IPS-18c (cell line): ENCODE results near the gene GARIN3.

ENCODE experiments used
- H3K4me3 ChIP-seq: 2 replicates; pipeline ENCODE4 v1.7.0; 2013; ENCODE audit warnings: low read depth, mild to moderate bottlenecking, low read length, moderate library complexity; ENCODE audit not compliant: insufficient read depth
- H3K9me3 ChIP-seq: one replicate; pipeline ENCODE4 v1.6.1; 2013; ENCODE audit warnings: mild to moderate bottlenecking, low read length, moderate library complexity; ENCODE audit not compliant: control insufficient read depth, insufficient read depth

Gene GARIN3

DNA sequence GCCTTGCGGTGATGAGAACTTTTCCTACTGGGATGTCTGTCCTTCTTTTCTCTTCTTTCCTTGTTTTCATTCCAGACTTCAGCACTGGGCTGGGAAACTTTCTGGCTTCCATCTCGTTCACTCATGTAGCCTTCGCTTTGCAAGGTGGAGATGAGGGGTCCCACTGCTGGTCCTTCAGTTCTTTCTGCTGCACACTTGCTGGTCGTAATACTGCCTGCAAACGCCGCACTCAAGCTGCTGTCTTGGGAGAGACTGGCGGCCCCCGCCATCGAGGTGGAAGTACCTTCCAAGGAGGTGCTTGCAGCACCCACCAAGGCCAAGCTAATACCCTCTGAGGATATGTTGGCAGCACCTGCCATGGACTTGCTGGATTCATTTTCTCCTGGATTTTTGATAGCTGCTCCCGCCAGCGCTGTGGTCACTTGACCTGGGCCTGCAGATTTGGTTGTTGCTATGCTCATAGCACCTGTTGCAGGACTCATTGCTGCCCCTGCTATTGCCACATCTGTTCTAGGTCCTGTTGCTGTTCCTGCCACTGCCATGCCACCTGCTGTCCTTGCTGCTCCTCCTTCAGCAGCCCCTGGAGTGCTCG is 3.0 kb downstream of the GARIN3 start:
- Histone ChIP-seq H3K4me3 (no peak overlapping the region), H3K9me3 (no peaks in the 10 kb centered on the region)

DNA sequence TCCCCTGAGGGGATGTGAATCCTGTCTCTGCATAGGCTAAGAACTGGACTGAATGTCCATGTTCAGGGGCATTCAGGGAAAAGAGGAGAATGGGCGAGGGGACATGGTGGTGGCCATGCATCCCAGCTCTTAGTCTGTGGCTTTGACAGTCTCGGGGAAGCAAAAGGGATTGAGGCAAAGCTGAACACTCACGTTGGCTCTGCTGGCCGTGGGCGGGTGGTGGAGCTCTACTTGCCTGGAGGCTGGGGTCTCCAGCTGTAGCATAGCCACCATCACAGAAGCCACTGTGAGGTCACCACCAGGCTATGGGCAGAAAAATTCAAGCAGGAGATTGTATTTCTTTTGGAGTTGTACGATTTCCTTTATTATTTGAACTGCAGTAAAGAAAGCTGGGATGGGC is 4.1 kb downstream of the GARIN3 start:
- H3K4me3 ChIP-seq = no peak overlapping the region
- H3K9me3 ChIP-seq = no peaks in the 10 kb centered on the region

DNA sequence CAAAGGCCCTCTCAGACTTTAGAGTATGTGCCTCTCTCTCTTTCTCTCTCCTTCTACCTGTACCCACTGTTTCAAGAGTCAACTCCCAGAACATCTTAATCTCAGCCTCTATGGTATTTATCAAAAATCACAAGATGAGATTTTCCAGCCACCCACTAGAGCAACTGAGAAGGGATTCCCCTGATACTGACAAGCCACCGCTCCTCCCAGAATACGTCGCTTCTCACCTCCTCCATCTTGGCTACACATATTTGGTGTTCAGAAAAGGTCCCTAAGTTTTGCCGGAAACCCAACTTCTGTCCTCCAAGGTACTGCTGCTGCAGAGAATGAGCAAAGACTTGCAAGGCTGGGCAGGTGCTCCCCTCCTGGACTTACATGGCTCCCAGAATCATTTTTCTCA is 6.1 kb downstream of the GARIN3 start:
- Histone ChIP-seq H3K9me3 (no peaks in the 10 kb centered on the region), H3K4me3 (no peak overlapping the region)

DNA sequence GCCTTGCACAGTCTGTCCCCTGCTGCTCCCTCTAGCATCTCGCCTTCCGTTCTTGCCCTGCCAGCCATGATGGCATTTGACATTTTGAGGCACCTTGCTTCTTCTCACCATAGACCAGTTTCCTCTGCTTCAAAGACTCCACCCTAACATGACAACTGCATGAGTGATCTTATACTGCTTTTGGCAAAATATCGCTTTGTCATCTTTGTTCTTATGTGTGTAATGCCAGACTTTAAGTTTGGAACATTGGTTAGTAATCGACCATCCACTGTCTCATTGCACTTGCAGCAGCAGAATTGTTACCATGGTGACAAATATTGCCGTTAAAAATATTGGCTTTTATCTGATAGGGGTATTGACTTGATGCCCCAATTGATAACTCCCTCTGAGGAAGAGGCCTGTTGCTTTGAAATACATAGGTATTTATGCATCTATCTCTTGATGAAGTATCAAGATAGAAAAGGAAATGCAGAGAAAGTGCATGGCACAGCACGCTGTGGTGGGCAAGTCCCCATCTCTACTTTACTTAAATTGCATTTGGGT is 6.8 kb downstream of the GARIN3 start:
- Histone ChIP-seq H3K9me3 (no peaks in the 10 kb centered on the region), H3K4me3 (no peak overlapping the region)

DNA sequence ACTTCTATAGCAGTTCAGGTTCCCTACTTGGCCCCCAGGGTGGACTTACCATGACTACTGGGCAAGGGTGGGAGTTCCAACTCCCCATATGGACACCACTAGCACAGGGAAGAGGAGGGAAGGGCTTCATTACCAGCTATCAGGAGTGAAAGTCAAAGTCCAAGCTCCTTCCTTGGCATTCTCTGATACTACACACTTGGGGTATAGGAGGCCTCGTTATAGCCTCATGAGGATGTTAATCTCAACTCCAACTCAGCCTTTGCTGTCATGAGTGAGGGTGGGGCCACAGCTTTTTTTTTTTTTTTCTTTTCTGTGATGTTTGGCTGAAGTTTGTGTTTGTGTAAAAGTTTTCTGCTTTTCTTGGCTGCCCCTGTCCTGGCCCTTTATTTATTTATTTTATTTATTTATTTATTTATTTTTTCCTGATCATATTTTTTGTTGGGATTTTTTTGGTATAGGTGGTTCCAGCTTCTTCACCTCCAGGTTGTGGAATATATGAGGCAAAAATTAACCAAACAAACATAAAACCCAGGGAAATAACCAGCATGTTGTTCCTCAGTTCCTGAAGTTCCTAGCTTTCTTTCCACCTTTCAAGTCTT is 8.7 kb downstream of the GARIN3 start:
- Histone ChIP-seq H3K4me3 (no peak overlapping the region), H3K9me3 (no peaks in the 10 kb centered on the region)

DNA sequence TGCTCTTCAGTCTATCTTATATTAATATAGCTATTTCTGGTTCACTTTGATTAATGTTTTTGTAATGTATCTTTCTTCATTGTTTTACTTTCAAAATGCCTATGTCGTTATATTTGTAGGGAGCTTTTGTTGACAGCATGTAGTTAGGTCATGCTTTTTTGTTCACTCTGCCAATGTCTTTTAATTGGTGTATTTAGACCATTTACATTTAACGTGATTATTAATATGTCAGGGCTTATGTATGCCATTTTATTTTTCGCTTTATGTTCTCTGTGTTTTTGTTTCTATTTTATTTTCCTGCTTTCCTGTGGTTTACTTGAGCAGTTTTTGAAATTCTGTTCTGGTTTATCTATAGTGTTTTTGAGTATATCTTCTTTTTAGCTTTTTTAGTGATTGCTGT is 10.8 kb downstream of the GARIN3 start:
- H3K4me3 ChIP-seq = no peak overlapping the region

DNA sequence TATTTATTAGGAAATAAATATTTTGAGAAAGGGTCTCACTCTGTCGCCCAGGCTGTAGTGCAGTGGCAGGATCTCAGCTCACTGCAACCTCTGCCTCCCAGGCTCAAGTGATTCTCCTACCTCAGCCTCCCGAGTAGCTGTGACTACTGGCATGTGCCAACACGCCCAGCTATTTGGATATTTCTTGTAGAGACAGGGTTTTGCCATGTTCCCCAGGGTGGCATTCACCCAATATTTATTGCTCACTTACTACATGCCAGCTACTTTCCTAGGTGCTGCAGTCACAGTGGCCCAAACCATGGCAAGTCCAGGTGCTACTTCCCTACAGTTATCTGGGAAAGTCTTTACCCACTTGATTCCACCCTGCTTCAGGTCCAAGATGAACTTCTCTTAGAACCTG is 15.1 kb downstream of the GARIN3 start:
- H3K9me3 ChIP-seq = no peaks in the 10 kb centered on the region
- no peak overlapping the region for H3K4me3 ChIP-seq

More for the DNA sequence above, 10.8 kb downstream of the GARIN3 start:
- H3K9me3 ChIP-seq = no peaks in the 10 kb centered on the region

DNA sequence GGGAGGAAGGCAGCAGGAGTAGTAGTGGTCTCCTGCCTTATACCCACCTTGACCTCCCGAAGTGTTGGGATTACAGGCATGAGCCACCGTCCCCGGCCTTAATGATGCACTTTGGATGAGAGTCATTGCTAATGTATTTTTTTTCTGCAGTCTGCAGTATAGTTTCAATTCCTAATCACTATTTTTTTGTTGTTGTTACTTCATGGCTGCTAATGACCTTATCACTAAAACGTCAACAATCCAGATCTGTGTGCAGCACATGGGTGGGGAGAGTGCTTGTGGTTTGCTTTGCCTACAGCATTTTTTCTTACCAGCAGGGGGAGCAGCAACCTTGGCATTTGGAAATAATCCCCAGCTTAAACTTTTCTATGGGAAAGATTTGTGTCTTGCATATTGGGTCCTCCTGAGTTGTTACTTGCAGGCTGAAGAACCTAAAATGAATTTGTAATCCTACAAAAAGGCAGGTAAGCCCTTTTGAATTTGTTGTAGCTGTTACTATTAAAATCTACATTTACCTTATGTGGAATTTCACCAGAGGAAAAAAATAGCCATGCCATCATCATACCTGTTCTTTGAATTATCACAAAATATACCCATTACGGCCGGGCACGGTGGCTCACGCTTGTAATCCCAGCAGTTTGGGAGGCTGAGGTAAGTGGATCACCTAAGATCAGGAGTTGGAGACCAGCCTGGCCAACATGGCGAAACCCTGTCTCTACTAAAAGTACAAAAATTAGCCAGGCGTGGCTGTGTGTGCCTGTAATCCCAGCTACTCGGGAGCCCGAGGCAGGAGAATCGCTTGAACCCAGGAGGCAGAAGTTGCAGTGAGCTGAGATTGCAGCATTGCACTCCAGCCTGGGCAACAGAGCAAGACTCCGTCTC is 17.1 kb downstream of the GARIN3 start:
- no peaks in the 10 kb centered on the region for H3K9me3 ChIP-seq
- H3K4me3 ChIP-seq = no peak overlapping the region

DNA sequence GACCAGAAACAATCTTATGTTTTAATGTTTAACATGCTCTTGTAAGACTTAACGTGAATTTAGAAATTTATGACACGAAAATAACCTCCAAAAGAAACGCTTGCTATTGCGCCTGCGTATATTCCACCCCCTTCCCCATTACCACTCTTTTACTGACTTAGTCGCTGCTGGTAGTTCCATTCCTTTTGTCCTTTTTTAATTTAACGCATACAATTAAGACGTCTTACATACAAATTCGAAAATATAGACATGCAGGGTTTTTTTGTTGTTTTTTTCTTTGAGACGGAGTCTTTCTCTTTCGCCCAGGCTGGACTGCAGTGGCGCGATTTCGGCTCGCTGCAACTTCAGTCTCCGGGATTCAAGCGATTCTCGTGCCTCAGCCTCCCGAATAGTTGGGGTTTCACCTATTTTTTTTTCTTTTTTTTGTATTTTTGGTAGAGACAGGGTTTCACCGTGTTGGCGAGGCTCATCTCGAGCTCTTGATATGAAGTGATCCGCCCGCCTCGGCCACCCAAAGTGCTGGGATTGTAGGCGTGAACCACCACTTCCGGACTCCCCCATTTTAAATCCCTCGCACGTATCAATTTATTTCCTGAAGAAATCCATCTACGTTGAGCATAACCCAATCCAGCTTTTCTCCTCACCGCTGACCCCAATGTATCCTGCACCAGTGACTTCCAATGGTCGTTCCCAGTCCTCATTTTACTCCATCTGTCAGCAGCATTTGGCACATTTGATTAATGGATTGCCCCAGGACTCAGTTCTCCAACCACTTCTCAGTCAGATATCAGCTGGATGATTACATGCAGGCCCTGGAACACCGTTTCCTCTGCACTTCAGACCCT is 22.7 kb downstream of the GARIN3 start:
- H3K4me3 ChIP-seq = peak overlapping the region; percentile 92; the same call in 1 of the 2 replicates
- no peaks in the 10 kb centered on the region for H3K9me3 ChIP-seq

DNA sequence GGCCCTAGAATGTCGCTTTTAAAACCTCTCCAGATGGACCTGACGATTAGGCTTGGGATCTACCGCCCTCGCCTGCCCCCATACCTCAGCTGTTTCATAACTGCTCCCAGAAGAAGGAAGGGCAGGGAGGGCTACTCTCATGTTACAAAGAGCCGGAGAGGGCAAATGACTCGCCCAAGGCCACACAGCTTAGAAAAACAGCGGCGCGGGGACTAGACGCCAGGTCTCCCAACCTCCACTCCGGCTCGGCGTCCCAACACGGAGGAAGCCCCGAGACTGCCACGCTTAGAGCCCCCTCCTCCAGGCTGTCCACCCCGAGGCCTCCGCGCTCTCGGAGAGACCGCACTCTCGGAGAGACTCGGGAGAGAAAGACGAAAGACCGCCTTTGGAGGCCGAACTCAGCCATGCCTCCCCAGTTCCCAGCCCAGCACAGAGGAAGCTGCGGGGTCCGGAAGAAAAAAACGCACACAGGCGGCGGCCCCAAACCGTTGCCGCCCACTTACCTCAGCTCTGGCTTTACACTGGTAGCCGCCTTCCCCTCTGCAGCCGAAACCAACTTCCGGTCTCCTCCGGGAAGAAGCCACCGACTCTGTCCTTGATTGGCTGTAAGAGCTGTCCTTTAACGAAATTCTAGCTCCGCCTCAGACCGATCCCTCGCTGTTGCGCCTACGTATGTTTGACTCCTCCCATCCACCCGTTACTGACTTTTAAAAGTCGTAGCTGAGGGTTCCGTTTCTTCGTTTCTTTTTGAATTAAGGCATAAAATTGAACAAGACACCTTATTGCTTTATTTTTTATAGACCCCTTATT is 23.5 kb downstream of the GARIN3 start, which contains the start of gene MED7:
Gene MED7, minus strand, starts transcription at position 549 of the 810 bp plus-strand sequence. CDS start 3,434 bp downstream, outside the sequence.
- Histone ChIP-seq H3K4me3 (peak within 1 kb of the TSS; percentile 92), H3K9me3 (no peaks in the 10 kb centered on the region)

DNA sequence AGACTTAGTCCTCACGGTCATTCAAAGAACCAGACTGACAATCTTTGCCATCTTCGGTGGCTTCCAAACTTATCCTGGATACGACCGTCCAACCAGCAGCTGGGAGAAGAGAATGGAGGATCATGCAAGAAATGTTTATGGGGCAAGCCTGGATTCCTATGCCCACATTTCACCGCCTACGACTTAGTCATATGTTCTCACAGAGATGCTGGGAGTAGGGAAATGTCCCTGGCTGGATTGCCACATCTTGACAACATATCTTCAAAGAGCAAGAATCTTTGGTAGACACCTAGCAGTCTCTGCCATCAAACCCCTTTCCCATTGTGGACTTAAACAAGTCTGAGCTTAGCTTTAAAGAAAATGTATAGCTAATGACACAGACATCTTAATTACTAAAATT is 28.4 kb downstream of the GARIN3 start:
- Histone ChIP-seq H3K4me3 (no peak overlapping the region), H3K9me3 (no peaks in the 10 kb centered on the region)

DNA sequence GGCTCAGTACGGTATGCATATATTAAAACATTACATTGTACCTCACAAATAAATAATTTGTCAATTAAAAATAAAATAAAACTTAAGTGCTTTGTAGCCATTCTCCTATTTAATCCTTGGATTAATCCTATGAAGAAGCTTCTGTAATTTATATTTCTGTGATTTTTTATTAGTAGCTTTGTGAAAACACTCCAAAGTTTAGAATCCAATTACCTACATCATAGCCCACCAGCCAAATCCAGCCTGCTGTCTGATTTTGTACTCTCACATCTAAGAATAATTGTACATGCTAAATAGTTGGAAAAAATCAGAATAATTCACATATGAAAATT is 33.8 kb downstream of the GARIN3 start:
- Histone ChIP-seq H3K4me3 (no peak overlapping the region), H3K9me3 (no peaks in the 10 kb centered on the region)

DNA sequence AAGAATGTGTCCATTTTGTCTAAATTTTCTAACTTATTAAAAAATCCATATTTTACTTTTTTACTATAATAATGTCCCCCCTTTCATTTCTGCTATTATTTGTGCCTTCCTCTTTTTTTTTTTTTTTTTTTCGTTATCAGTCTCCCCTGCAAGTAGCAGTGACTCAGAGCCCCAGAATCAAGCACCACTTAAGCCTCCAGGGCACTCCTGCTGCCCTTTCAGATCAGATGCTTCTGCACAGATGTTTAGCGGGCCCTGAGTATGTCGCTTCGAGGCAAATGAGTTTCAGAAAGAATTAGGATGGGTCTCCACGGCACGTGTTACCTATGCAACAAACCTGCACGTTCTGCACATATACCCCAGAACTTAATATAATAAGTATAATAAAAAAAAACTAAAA is 35.1 kb downstream of the GARIN3 start:
- Histone ChIP-seq H3K9me3 (no peaks in the 10 kb centered on the region), H3K4me3 (no peak overlapping the region)

DNA sequence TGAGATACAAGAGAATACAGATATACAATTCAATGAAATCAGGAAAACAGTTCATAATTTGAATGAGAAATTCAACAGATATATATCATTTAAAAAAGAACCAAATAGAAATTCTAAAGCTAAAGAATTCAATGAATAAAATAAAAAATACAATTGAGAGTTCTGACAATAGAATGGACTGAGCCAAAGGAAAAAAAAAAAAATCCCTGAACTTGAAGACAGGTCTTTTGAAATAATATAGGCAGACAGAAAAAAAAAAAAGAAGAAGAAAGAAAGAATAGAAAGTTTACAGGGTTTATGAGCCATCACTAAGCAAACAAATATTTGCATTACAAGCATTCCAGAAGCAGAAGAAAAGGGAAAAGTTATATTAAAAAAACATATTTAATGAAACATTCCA is 44.4 kb downstream of the GARIN3 start:
- H3K9me3 ChIP-seq = no peaks in the 10 kb centered on the region
- H3K4me3 ChIP-seq = no peak overlapping the region

DNA sequence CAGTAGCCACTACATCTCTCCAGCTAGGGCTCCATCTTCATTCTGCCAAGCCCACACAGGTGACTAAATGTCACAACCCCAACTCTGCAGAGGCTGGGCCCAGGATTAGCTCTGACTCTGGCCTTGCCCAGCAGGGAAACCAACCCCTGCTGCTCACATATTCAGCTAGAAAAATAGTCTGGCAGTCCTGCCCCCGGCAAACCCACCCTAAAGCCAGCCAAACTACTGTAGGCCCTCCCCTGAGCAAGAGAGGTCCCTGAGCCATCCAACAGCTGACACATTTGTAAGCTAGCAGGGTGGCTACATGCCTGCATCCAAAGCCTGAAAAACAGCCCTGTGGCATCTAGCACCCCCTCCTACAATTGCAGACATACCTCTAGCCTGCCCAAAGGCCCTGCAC is 46.0 kb downstream of the GARIN3 start:
- H3K4me3 ChIP-seq = no peak overlapping the region
- no peaks in the 10 kb centered on the region for H3K9me3 ChIP-seq

DNA sequence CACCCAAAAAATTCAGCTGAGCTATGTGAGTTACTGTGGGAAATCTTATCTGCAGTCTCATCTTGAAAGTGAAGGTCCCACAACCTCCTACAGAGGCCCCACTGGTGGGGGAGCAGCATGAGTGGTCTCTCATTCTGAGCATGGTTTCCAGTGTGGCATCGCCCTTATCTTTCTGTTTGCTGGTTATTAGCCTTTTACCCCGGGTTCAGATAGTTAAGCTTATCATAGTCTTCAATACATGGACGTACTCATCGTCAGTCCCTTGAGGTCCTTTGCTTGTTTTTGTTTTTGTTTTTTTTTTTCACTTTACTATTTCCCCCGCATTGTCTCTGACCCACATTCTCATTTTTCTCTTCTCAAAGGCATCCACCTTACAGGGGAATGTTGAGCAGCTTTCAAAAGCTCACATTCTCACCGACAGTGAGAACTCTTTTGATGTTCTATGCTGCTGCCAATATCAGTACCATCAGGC is 49.5 kb downstream of the GARIN3 start:
- Histone ChIP-seq H3K9me3 (no peaks in the 10 kb centered on the region), H3K4me3 (no peak overlapping the region)
